Measurements from ENCODE around the gene ABHD17A.

Gene ABHD17A

DNA sequence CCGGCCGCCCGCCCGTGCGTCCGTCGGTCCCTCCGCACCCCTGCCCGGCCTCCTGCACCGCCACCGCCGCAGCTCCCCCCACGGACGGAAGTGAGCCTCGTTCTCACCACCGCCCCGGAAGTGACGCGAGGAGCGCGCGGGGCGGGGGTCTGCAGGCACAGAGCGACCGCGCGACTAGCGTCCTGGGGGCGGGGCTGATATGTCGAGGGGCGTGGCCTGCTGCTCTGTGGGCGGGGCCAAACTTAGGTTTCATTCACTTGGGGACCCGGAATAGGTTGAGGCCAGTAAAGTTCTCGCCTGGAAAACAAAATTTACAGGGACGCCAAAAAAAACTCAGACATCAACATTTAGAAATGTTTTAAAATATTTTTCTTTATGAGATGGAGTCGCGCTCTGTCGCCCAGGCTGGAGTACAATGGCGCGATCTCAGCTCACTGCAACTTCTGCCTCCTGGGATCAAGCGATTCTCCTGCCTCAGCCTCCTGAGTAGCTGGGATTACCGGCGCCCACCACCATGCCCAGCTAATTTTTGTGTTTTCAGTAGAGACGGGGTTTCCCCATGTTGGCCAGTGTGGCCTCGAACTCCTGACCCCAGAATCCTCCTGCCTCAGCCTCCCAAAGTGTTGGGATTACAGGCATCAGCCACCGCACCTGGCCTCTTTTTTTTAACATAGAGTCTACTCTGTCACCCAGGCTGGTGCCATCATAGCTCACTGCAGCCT lies at the start of gene ABHD17A:
Gene ABHD17A, minus strand, starts transcription at position 99 of the 722 bp plus-strand sequence. CDS start 3,930 bp downstream, outside the sequence.
- DNase-seq = peak; percentile 96

DNA sequence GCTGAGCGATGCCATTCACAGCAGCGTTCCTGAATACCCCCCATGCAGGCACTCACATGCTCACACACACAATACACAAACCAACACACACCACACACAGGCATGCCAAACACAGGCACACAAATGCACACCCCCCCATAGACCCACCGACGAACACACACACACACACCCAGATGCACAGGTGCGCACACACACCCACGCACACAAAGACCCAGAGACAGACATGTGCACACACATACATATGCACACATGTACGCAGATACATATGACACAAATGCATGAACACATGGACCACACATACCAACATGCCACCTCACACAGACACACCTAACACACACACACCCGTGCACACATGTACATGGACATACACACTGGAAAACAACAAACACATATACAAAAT lies 48.6 kb upstream of the ABHD17A start:
- no peak for DNase-seq

DNA sequence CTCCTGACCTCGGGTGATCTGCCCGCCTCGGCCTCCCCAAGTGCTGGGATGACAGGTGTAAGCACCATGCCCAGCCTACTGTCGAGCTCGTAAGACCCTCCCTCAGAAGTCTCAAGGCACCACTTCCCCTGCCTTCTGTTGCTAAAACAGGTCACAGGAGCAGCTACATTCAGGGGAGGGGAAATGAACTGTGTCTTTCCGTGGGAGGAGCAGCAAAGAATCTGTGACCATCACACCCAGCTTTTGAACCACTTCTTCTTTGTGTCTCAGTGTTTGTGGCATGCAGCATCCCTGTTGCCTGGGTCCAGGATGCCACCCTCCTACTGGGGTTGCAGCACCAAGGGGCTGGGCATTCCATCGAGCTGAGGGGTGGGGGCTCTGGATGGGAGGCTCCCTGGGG lies 47.9 kb upstream of the ABHD17A start:
- DNase-seq = no peak

DNA sequence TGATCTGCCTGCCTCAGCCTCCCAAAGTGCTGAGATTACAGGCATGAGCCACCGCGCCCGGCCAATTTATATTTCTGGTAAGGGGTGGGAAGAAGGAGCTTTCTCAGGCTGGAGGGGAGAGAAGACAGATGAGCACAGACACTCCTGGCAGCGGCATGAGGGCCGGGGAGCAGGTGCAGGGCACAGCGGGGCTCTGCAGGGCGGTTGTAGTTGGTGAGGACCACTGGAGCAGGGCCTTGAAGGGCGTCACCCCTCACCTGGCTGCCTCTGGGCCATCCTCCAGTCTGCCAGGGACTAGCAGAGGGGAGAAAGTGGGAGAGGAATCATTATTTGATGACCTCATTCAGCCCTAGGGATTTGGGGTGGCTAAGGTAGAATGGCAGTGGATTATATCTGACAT lies 47.1 kb upstream of the ABHD17A start:
- no peak for DNase-seq

DNA sequence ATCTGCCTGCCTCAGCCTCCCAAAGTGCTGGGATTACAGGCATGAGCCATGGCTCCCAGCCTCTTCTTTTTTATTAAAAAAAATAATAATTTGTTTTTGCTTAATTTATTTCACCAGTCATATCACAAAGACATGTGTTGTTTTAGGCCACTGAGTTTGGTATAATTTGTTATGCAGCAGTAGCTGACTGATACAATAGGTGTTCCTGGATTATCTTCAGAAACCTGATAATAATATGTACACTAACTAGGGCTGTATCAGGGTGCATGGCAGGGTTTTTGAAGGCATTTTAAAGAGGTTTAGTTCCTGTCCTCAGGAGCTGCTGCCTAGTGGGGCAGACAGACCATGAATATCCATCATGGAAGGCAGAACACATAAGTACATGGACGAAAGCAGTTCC lies 46.1 kb upstream of the ABHD17A start:
- DNase-seq = no peak

DNA sequence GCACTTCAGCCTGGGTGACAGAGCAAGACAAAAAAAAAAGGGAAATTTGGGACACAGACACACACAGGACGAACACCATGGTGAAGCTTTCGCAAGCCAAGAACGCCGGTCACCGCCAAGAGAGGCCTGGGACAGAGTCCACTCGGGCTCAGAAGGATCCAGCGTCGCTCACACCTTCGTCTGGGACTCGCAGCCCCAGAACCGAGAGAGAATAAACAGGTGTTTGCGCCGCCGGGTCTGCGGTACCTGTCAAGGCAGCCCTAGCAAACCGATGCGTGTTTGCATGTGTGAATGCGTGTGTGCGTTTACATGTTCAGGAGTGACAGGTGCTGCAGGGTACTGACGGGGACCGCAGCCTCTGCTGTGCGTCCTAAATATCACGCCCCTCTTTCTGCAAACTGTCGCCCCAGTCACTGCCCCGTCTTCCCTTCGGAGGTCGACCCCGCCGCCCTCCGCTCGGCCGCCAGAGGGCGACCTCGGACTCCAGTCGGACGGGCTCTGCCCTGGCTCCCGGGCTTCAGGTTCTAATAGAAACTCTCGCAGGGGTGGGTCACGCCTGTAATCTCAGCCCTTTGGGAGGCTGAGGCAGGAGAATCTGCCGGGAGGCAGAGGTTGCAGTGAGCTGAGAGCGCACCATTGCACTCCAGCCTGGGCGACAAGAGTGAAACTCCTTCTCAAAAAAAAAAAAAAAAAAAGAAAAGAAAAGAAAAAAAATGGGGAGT lies 43.9 kb upstream of the ABHD17A start:
- DNase-seq = peak; percentile 87

DNA sequence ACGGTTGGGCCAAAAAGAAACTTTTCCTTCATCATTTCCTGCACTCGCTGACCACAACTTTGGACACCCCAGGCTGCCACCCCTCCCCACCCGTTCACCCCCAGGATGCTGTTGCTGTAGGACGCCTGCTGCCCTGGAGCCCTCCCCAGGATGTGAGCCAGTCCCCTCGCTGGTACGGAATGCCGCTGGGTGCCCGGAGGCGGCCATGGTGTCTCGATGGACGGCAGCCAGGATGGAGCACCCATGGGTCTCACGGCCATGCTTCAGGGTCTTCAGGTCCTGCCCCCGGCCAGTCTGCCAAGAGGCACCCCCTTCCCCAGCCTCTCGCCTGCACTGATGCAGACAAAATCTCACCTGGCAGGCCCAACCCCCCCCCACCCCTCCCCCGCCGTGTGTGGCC lies 40.2 kb upstream of the ABHD17A start:
- DNase-seq = no peak

DNA sequence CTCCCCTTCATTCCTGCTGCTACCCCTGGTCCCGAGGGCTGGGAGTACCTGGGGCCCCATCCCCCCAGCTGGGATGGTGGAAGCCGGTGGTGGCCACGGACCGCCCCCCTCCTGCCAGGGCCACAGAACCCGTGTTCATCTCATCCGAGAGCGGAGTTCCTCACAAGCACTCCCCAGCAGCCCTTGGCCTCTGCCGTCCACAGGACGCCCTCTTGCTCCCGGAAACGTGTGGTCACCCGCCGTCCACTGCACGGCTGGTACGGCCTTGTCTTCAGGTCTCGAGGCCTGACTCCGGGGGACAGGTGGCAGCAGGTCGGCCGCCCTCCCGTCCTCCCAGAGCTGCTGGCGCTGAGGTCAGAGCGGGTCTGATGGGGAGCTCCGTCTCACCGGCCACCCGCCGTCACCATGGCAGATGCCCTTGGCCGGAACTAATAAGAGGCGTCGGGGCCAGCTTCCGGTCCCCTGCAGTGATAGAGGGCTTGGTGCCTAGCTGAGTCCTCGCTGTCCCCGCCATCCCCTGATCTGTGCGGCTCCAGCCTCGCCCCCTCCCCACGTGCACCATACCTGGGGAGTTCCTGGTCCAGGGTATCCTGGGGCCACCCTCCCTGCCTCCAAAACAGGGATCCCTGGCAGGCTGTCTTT lies 39.1 kb upstream of the ABHD17A start:
- no peak for DNase-seq

DNA sequence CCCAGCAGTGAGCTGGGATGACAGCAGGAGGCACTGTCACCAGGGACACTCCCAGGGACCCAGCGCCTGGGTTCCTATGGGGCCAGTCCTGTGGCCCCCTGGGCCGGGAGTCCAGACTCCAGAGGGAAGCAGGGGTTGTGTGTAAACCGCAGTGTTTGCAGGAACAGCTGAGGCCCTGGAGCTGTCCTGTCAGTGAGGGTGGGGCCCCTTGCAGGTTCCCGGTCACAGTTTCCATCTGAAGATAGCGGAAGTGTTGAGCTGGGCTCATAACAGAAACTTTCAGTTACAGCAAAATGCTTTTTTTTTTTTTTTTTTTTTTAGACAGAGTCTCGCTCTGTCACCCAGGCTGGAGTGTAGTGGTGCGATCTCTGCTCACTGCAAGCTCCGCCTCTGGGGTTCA lies 38.0 kb upstream of the ABHD17A start:
- DNase-seq = no peak

DNA sequence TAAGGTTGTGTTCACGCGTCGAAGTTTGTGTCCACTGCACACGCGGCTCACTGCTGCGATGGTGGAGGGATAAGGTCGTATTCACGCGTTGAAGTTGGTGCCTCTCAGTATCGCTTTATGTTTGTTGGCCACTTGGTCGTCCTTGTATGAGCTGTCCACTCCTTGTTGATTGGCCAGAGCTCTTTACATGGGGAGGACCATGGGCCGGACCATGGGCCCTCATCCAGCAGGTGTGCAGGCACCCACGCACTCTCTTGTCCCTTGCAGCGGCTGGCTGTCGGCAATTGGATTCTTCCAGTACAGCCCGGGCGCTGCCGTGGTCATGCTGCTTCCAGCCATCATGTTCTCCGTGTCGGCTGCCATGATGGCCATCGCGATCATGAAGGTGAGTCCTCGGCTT lies 37.5 kb upstream of the ABHD17A start:
- no peak for DNase-seq

DNA sequence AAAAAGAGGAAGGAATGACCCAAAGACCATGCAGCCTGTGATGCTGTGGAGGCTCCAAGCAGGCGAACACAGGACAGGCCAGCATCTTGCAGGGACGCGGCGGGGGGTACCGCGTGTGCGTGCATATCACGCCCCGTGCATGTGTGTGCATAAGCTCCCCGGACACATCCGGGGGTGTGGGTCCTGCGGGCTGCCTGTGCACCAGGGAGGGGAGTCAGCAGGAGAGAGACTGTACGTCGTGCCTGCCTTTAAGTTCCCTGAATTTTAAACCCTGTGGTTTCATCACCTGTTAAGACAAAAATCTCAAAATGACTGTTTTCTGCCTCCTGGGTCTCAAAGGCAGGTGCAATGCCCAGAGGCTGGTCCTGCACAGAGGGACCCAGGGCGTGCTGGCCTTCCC lies 36.5 kb upstream of the ABHD17A start:
- no peak for DNase-seq

DNA sequence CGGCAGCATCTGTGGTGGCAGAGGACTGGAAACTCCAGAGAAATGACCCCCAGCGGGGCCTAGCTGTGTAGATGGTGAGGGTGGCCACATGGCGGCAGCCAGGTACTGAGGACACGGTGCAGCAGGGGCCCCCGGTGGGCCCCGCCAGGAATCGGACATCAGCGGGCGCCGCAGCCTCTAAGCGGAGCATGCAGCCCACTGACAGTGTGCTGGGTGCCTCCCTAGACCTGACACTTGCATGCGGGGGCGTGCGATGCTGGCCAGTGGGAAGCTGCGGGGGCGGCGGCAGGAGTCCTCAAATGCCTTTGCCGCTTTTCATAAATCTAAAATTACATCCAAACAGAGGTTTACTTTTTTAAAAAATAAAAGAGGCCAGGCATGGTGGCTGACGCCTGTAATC lies 36.0 kb upstream of the ABHD17A start:
- DNase-seq = no peak

DNA sequence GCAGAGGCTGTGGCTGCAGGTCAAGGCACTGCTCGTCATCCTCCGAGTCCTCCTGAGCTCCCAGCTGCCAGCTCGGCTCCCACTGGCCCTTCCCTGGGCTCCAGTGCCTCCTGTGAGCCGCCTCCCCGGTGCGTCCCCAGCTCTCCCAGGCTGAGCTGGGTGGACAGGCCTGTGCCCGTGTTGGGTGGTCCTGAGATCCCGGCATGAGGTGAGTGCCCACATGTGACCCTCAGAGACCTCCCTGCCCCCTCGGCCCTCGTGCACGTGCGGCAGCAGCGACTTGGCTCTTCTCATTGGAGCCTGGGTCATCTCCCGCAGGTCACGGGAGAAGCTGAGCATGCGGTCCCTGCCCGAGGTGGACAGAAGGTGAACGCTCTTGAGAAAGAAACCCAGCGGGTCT lies 35.3 kb upstream of the ABHD17A start:
- DNase-seq = no peak

DNA sequence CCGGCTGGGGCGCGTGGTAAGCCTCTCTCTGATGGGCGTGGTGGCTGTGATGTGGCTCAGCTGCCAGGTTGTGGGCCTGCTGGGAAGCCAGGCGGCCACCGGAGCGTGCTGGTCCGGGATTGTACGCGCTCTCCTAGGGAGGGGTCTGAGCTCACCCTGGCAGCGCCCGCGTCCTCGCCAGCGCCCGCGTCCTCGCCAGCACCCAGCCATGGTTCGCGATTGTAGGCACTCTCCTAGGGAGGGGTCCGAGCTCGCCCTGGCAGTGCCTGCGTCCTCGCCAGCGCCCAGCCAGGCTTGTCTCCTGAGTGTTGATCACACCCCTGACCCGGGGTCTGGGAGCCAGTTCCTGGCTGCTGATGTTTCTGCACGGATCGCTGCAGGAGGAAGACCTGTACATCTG lies 33.7 kb upstream of the ABHD17A start:
- DNase-seq = no peak

DNA sequence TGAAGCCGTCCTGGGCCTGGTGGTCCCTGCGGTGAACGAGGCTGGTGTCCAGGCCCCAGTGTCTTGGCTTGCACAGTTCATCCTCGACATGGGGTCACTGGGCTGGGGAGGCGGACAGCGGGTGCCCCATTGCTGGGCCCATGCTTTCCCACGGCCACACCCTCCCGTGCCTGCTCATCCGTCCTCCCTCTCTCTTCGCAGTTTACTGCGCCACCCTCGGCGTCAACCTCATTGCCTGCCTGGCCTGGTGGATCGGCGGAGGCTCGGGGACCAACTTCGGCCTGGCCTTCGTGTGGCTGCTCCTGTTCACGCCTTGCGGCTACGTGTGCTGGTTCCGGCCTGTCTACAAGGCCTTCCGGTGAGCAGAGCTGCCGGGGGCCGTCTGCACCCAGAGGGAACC lies 32.6 kb upstream of the ABHD17A start:
- DNase-seq = no peak

DNA sequence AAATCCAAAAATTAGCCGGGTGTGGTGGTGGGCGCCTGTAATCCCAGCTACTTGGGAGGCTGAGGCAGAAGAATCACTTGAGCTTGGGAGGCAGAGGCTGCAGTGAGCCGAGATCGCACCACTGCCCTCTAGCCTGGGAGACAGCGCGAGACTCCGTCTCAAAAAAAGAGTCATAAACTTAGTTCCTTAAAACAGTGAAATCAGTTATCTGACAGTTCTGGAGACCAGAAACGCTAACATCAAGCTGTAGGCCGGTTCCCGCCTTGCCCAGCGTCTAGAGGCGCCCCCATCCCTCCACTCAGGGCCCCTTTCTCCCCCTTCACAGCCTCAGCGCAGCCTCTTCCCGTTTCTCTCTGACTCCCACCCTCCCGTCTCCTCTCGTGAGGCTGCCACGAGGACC lies 31.9 kb upstream of the ABHD17A start:
- DNase-seq = no peak

DNA sequence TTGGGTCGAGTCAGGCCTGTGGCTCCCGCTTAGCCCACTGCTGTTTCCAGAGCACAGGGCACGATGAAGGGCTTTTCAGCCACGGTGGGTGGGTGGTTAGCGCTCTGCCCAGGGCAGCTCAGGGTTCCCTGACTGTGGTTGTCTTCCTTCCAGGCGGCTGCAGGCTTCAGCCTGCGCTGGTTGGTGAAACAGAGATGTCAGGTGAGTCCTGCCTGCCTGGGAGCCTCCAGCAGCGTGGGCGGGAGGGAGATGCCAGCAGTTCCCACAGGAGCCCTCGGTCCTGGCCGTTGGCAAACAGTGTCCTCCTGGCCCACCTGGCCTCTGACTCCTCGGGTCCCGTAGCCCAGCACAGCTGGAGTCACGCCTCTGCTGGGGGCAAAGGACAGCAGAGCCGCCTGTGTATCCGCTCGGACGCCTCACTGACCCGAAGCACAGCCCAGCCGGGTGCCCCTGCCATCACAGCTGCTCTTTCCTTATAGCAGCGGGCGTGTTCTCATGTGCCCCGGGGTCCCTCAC lies 29.6 kb upstream of the ABHD17A start:
- DNase-seq = no peak

DNA sequence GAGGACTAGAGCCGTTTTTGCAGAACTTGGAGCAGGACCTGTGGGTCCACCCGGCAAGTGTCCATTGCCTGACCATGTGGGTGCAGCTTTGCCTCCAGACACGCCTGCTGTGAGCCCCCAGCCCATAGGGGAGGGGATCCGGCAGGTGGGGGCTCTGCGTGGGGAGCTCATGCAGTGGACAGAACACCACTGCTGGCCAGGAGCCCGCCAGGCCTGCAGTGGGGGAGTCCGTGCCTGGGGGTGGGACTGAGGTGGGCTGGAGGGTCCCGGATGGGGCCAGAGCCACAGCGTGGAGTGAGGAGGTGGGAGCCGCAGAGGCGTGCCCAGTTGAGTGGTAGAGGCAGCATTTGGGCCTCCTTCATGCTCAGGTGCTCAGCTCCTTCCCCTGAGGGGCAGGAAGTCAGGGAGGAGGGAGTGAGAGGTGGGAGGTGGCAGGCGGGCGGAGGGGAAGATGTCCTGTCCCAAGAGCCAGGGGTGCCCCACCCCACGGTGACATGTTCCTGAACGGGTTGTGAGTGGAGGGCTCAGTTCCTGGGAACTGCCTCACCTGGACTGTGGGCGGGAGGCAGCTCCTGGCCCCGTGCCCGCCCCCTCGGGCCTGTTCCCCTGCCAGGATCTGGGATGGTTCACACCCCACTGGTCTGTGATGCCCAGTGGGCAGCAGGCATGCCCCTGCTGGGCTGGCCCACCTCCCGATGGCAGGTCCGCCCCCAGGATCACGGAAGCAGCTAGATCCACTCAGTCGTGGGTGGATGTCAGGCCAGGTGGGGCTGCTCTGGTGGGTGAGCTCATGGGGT lies 28.7 kb upstream of the ABHD17A start:
- no peak for DNase-seq

DNA sequence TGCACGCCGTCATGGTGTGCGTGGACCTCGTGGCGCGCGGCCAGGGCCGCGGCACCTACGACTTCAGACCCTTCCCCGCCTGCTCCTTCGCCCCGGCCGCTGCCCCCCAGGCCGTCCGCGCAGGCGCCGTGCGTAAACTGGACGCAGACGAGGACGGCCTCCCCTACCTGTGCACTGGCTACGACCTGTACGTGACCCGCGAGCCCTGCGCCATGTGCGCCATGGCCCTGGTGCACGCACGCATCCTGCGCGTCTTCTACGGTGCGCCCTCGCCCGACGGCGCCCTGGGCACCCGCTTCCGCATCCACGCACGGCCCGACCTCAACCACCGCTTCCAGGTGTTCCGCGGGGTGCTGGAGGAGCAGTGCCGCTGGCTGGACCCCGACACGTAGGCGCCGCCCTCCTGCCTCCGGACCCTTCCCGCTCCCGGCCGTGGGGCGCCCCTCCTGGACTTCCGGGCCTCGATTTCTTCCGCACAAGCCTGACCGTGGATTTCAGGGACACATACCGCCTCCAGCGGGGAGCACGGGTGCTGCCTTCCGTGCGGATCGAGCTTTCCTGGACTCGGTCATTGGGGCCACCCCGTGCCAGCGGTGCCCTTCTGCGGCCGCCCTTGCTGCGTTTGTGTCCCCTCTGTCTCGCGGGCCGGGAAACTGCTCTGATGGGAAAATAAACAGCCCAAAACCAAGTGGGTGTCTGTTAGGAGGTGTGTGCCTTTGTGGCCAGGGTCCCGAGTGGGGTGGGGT lies 27.6 kb upstream of the ABHD17A start:
- DNase-seq = no peak

DNA sequence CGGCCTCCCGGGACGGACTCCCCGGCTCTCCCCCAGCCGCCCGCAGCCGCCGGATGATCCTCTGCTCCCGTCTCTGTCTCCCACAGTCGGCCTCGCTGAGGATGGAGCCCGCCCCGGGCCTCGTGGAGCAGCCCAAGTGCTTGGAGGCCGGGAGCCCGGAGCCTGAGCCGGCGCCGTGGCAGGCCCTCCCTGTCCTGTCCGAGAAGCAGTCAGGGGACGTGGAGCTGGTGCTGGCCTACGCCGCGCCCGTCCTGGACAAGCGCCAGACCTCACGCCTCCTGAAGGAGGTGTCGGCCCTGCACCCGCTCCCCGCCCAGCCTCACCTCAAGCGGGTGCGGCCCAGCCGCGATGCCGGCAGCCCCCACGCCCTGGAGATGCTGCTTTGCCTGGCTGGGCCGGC lies 26.7 kb upstream of the ABHD17A start:
- DNase-seq = no peak

DNA sequence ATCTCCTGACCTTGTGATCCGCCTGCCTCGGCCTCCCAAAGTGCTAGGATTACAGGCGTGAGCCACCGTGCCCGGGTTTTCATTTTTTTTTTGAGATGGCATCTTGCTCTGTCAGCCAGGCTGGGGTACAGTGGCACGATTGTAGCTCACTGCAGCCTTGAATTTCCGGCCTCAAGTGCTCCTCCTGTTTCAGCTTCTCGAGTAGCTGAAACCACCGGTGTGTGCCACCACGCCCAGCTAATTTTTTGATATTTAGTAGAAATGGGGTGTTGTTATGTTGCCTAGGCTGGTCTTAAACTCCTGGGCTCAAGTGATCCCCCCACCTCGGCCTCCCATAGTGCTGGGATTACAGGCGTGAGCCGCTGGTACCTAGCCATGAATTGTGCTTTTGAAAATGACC lies 25.8 kb upstream of the ABHD17A start:
- no peak for DNase-seq

DNA sequence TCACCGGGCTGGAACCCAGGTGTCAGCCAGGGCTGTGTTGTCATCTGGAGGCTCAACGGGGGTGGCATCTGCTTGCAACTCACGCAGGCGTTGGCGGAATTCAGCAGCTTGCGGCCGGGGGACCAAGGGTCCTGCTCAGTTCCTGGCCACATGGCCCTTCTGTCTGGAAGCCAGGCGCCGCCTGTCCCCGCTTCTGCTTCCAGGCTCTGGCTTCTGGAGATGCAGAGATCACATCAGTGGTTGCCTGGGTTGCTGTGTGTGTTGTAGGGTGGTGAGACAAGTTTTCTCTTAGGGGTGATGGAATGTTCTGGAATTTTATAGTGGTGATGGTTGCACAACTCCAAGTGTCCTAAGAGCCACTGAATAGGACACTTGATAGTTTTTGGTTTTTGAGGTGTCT lies 24.9 kb upstream of the ABHD17A start:
- no peak for DNase-seq

DNA sequence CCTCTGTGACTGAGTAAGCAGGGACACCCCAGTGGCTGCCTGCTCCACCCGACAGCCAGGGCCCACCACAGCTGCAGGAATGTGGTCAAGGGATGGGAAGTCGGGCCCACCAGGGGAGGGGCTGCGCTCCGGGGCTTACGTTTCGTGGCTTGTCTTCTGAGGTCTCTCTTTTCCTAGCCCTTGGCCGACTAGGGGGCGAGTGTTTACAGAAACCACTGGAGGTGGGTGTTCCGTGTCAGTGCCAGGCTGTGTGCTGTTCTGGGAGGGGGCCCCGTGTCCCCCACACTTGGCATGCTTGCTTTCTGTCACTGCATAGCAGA lies 24.4 kb upstream of the ABHD17A start:
- no peak for DNase-seq

All from activated CD4-positive, CD25-positive, alpha-beta regulatory T cell treated with anti-CD3 and anti-CD28 coated beads, Interleukin-2, amount 50 U/mL, for 72 hours (primary cell).